SK-N-SH (cell line): ENCODE data around the gene MAP4K5. TPM values are rescaled to one million over a fixed set of nuclear protein-coding genes. Genes with fewer than 3 reads are reported as not detected.

Experiments
- CTCF ChIA-PET: fragments of 300-600, 350-600 bp; formaldehyde crosslinking; extraction: SDS; loops from one replicate; lab custom pipeline; 2021; lab: Yijun Ruan, JAX
- POLR2A ChIA-PET: fragments of 350-600 bp; sonication (Branson Sonifier 250); formaldehyde crosslinking; extraction: SDS; loops from one replicate; lab custom pipeline; 2020; ENCODE audit warnings: antibody characterized with exemption, inconsistent platforms; lab: Yijun Ruan, JAX
- DNase-seq: peaks from one replicate; pipeline ENCODE4 v3.0.0; 2012
- H2AFZ ChIP-seq: fragments of 200-600 bp; sonication (generic); 2 replicates; pipeline ENCODE4 v1.8.1; 2016; ENCODE audit warnings: antibody characterized with exemption, mild to moderate bottlenecking, low read depth
- H3F3A ChIP-seq: fragments of 200-600 bp; sonication (generic); replicated peaks from 2 replicates; pipeline ENCODE3; 2016; ENCODE audit warnings: antibody characterized with exemption, mild to moderate bottlenecking; ENCODE audit not compliant: insufficient read depth
- H3K27ac ChIP-seq, 2 experiments: fragments of 200-500 bp in 1 of 2; fragments of 200-600 bp in 1 of 2; sonication (Bioruptor generic) in 1 of 2; sonication (generic), shearing (Covaris generic) in 1 of 2; 2 replicates each; pipeline versions ENCODE4 v1.5.1 to v1.6.1; 2014 to 2016; ENCODE audit warnings: low read depth in 2 of 2, inconsistent platforms in 1 of 2, low read length in 1 of 2, mild to moderate bottlenecking in 1 of 2, mixed read lengths in 1 of 2
- H3K27me3 ChIP-seq: fragments of 200-600 bp; sonication (generic), shearing (Covaris generic); 2 replicates; pipeline ENCODE4 v1.6.1; 2016; ENCODE audit warnings: mixed run types; ENCODE audit not compliant: insufficient read depth
- H3K36me3 ChIP-seq, 2 experiments: fragments of 200-500 bp in 1 of 2; fragments of 200-600 bp in 1 of 2; sonication (Bioruptor generic) in 1 of 2; sonication (generic) in 1 of 2; replicated peaks in 1 of 2; 2 replicates each; pipeline versions ENCODE3 to v1.5.1; 2014 to 2016; ENCODE audit warnings: low read length in 1 of 2, mild to moderate bottlenecking in 1 of 2; ENCODE audit not compliant: insufficient read depth in 2 of 2, control insufficient read depth in 1 of 2
- H3K4me1 ChIP-seq, 2 experiments: fragments of 200-500 bp in 1 of 2; fragments of 200-600 bp in 1 of 2; sonication (Bioruptor generic) in 1 of 2; sonication (generic), shearing (Covaris generic) in 1 of 2; 2 replicates each; pipeline versions ENCODE4 v1.5.1 to v1.6.1; 2014 to 2016; ENCODE audit warnings: low read depth in 1 of 2, low read length in 1 of 2, mixed run types in 1 of 2; ENCODE audit not compliant: insufficient read depth in 2 of 2, control insufficient read depth in 1 of 2
- H3K4me2 ChIP-seq: fragments of 200-600 bp; sonication (generic), shearing (Covaris generic); 2 replicates; pipeline ENCODE4 v1.6.1; 2017; ENCODE audit warnings: mixed run types
- H3K4me3 ChIP-seq, 2 experiments: fragments of 200-500 bp in 1 of 2; fragments of 200-600 bp in 1 of 2; sonication (Bioruptor generic) in 1 of 2; sonication (generic), shearing (Covaris generic) in 1 of 2; 2 replicates each; pipeline versions ENCODE4 v1.5.1 to v1.8.1; 2014 to 2016; ENCODE audit warnings: low read depth in 2 of 2, inconsistent platforms in 1 of 2, low read length in 1 of 2, mild to moderate bottlenecking in 1 of 2, mixed read lengths in 1 of 2, moderate library complexity in 1 of 2
- H3K79me2 ChIP-seq: fragments of 200-600 bp; sonication (generic); 2 replicates; pipeline ENCODE4 v1.8.1; 2017; ENCODE audit warnings: mild to moderate bottlenecking; ENCODE audit not compliant: insufficient read depth
- H3K9ac ChIP-seq: fragments of 200-600 bp; sonication (generic); 2 replicates; pipeline ENCODE4 v1.6.1; 2017; ENCODE audit warnings: mixed run types
- H3K9me2 ChIP-seq: fragments of 200-600 bp; sonication (generic); 2 replicates; pipeline ENCODE4 v1.6.1; 2017; ENCODE audit warnings: mixed run types
- H3K9me3 ChIP-seq: fragments of 200-600 bp; sonication (generic); 2 replicates; pipeline ENCODE4 v1.6.1; 2017; ENCODE audit warnings: mixed run types, mild to moderate bottlenecking, moderate library complexity
- H4K20me1 ChIP-seq: fragments of 200-600 bp; sonication (generic); 2 replicates; pipeline ENCODE4 v1.6.1; 2017; ENCODE audit warnings: mild to moderate bottlenecking, mixed run types; ENCODE audit not compliant: insufficient read depth
- FOSL2 ChIP-seq: IDR thresholded peaks from 2 replicates; pipeline ENCODE4 v1.4.0; 2012; ENCODE audit warnings: low read depth, mild to moderate bottlenecking, moderate library complexity, borderline replicate concordance
- FOXJ3 ChIP-seq: sonication (generic); formaldehyde crosslinking; IDR thresholded peaks from 2 replicates; pipeline ENCODE4 v1.5.1; 2020; ENCODE audit warnings: mild to moderate bottlenecking, missing genetic modification reagents
- FOXM1 ChIP-seq: IDR thresholded peaks from 2 replicates; pipeline ENCODE4 v1.4.0; 2012; ENCODE audit warnings: low read depth, mild to moderate bottlenecking
- GABPA ChIP-seq: IDR thresholded peaks from 2 replicates; pipeline ENCODE4 v1.4.0; 2012; ENCODE audit warnings: low read depth, mild to moderate bottlenecking
- GATA2 ChIP-seq: sonication (generic); formaldehyde crosslinking; IDR thresholded peaks from 2 replicates; pipeline ENCODE4 v1.5.0; 2020; ENCODE audit warnings: mild to moderate bottlenecking, missing genetic modification reagents
- JUND ChIP-seq: IDR thresholded peaks from 2 replicates; pipeline ENCODE4 v1.4.0; 2012
- MEF2A ChIP-seq: IDR thresholded peaks from 2 replicates; pipeline ENCODE4 v1.4.0; 2012; ENCODE audit warnings: low read depth, borderline replicate concordance
- NRF1 ChIP-seq: IDR thresholded peaks from 2 replicates; pipeline ENCODE4 v1.6.1; 2012; ENCODE audit warnings: low read depth, mild to moderate bottlenecking, low read length
- POLR2AphosphoS5 ChIP-seq: IDR thresholded peaks from 2 replicates; pipeline ENCODE4 v1.6.1; 2012; ENCODE audit warnings: low read depth, low read length
- RAD21 ChIP-seq: IDR thresholded peaks from 2 replicates; pipeline ENCODE4 v1.6.1; 2012; ENCODE audit warnings: mild to moderate bottlenecking, low read length
- RFX5 ChIP-seq: IDR thresholded peaks from 2 replicates; pipeline ENCODE4 v1.6.1; 2012; ENCODE audit warnings: mild to moderate bottlenecking, improper control_type of control experiment, low read length
- TAF1 ChIP-seq: IDR thresholded peaks from 2 replicates; pipeline ENCODE4 v1.6.1; 2012; ENCODE audit warnings: low read depth, mild to moderate bottlenecking, low read length, moderate library complexity, borderline replicate concordance
- USF2 ChIP-seq: fragments of 150-350 bp; IDR thresholded peaks from 2 replicates; pipeline ENCODE4 v1.6.1; 2017; ENCODE audit warnings: antibody characterized with exemption, low read length, low read depth, borderline replicate concordance
- YY1 ChIP-seq: IDR thresholded peaks from 2 replicates; pipeline ENCODE4 v1.4.0; 2012; ENCODE audit warnings: low read depth, mild to moderate bottlenecking
- WGBS: methylation state at CpG from one replicate; pipeline ENCODE4 v1.1.6; 2017; ENCODE audit warnings: low lambda C conversion rate; 5-methylcytosine and 5-hydroxymethylcytosine counted together
- polyA plus RNA-seq, 3 experiments: library from polyadenylated mRNA; depleted of rRNA; stranded (reverse); fragments of >200 nt; gene quantifications; 2 replicates each; pipeline ENCODE4 v1.2.3, GENCODE V29; 2012
- TF ChIP-seq, protein P1 (sequence below): IDR thresholded peaks from 2 replicates; pipeline ENCODE4 v1.6.1; 2012; ENCODE audit warnings: mild to moderate bottlenecking, low read depth, low read length, moderate library complexity
- TF ChIP-seq, protein P2 (sequence below): IDR thresholded peaks from 2 replicates; pipeline ENCODE4 v1.4.0; 2012; ENCODE audit warnings: low read depth, borderline replicate concordance

MAP4K5 gene
- polyA plus RNA-seq, 1 of the 3 experiments (the other 2 are of a cell fraction): 31.8 TPM

- no peaks in the 10 kb centered on the region for H3K36me3 ChIP-seq
- no peaks in the 10 kb centered on the region for H3K79me2 ChIP-seq
- TF ChIP-seq GABPA (no peak), GATA2 (CRISPR knock-in tag) (no peak), FOSL2 (no peak), RAD21 (no peak; the same call in 1 of the 2 replicates), USF2 (no peak), TAF1 (no peak), JUND (no peak), POLR2AphosphoS5 (no peak), NRF1 (no peak), RFX5 (no peak), MEF2A (no peak), FOXJ3 (no peak), YY1 (no peak), FOXM1 (no peak)
- TF ChIP-seq, protein P1, sequence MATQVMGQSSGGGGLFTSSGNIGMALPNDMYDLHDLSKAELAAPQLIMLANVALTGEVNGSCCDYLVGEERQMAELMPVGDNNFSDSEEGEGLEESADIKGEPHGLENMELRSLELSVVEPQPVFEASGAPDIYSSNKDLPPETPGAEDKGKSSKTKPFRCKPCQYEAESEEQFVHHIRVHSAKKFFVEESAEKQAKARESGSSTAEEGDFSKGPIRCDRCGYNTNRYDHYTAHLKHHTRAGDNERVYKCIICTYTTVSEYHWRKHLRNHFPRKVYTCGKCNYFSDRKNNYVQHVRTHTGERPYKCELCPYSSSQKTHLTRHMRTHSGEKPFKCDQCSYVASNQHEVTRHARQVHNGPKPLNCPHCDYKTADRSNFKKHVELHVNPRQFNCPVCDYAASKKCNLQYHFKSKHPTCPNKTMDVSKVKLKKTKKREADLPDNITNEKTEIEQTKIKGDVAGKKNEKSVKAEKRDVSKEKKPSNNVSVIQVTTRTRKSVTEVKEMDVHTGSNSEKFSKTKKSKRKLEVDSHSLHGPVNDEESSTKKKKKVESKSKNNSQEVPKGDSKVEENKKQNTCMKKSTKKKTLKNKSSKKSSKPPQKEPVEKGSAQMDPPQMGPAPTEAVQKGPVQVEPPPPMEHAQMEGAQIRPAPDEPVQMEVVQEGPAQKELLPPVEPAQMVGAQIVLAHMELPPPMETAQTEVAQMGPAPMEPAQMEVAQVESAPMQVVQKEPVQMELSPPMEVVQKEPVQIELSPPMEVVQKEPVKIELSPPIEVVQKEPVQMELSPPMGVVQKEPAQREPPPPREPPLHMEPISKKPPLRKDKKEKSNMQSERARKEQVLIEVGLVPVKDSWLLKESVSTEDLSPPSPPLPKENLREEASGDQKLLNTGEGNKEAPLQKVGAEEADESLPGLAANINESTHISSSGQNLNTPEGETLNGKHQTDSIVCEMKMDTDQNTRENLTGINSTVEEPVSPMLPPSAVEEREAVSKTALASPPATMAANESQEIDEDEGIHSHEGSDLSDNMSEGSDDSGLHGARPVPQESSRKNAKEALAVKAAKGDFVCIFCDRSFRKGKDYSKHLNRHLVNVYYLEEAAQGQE: no peak
- TF ChIP-seq, protein P2, sequence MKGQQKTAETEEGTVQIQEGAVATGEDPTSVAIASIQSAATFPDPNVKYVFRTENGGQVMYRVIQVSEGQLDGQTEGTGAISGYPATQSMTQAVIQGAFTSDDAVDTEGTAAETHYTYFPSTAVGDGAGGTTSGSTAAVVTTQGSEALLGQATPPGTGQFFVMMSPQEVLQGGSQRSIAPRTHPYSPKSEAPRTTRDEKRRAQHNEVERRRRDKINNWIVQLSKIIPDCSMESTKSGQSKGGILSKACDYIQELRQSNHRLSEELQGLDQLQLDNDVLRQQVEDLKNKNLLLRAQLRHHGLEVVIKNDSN: no peak
- H3K4me1 ChIP-seq: no peaks in the 10 kb centered on the region
- no peak overlapping the region for H3K4me3 ChIP-seq
- ChIA-PET POLR2A (no interaction called here), CTCF (interaction anchor here (1.0 kb wide), 1 partner anchor 41 kb away, joined by 3 read pairs; no protein-coding TSS in a partner anchor)
- no peaks in the 10 kb centered on the region for H3K9me3 ChIP-seq
- no peak overlapping the region for H3K9ac ChIP-seq
- H3K27me3 ChIP-seq: no peaks in the 10 kb centered on the region
- 91% methylated on average over 3 of the region's 3 CpGs for WGBS
- no peak overlapping the region for H3K27ac ChIP-seq
- H3F3A ChIP-seq: no peaks in the 10 kb centered on the region
- H2AFZ ChIP-seq: no peak overlapping the region
- H3K4me2 ChIP-seq: no peak overlapping the region
- no peaks in the 10 kb centered on the region for H4K20me1 ChIP-seq
- no peaks in the 10 kb centered on the region for H3K9me2 ChIP-seq
- DNase-seq: no peak
These were observed 148.6 kb downstream of the MAP4K5 start for GRCh38 chr14:50383618-50384225.
